Esophagus squamous epithelium (tissue), 5 donors: ENCODE data around the gene HMCN1. TPM values are rescaled to one million over a fixed set of nuclear protein-coding genes. Genes with fewer than 3 reads are reported as not detected.
"Not testable (repeated sequence)": the region's sequence is repeated elsewhere in the genome, so short reads cannot be mapped to it uniquely, and the experiment has no call there.

Experiments used
- DNase-seq: peaks from one replicate; lab custom pipeline; 2025; lab: John Stamatoyannopoulos, UW
- H3K27ac ChIP-seq, 4 donors: fragments of 200-600 bp; sonication (generic); one replicate each; pipeline ENCODE4 v1.5.1; 2016 to 2019; ENCODE audit warnings: mild to moderate bottlenecking in 1 of 4
- H3K27me3 ChIP-seq, 4 donors: fragments of 200-600 bp; sonication (generic); 1 replicate in 3 of 4; 2 replicates in 1 of 4; pipeline versions ENCODE4 v1.5.1 to v1.6.0; 2017 to 2021; ENCODE audit warnings: antibody characterized with exemption in 1 of 4
- H3K36me3 ChIP-seq, 3 donors: fragments of 200-600 bp; sonication (generic); one replicate each; pipeline ENCODE4 v1.5.1; 2016 to 2019
- H3K4me1 ChIP-seq, 3 donors: fragments of 200-600 bp; sonication (generic); one replicate each; pipeline ENCODE4 v1.5.1; 2017 to 2019
- H3K4me3 ChIP-seq, 4 donors: fragments of 200-600 bp; sonication (generic); 1 replicate in 3 of 4; 2 replicates in 1 of 4; pipeline ENCODE4 v1.5.1; 2016 to 2019; ENCODE audit warnings: mild to moderate bottlenecking in 2 of 4, moderate library complexity in 1 of 4
- H3K9me3 ChIP-seq, 3 donors: fragments of 200-600 bp; sonication (generic); one replicate each; pipeline ENCODE4 v1.5.1; 2016 to 2019
- POLR2A ChIP-seq, 4 donors: fragments of 450-650 bp; IDR thresholded peaks; one replicate each; pipeline ENCODE4 v1.6.1; 2017; ENCODE audit warnings: antibody characterized with exemption in 4 of 4, mild to moderate bottlenecking in 4 of 4, moderate library complexity in 3 of 4
- WGBS, 2 donors: methylation state at CpG; one replicate each; pipeline ENCODE4 v1.1.5; 2018; 5-methylcytosine and 5-hydroxymethylcytosine counted together
- intact Hi-C: fragments of 100-400 bp; cut with DNase I; formaldehyde crosslinking; loops from one replicate; pipeline ENCODE4 v1.15.0; 2022
- total RNA-seq, 4 donors: library from RNA; depleted of rRNA; stranded (reverse); fragments of >200 nt; gene quantifications; one replicate each; pipeline ENCODE4 v1.1.0, GENCODE V29; 2016
- TF ChIP-seq, protein P1 (sequence below), 6 experiments: fragments of 450-650 bp in 4 of 6; fragments of 200-600 bp in 2 of 6; sonication (generic) in 2 of 6; IDR thresholded peaks; one replicate each; pipeline ENCODE4 v1.5.1; 2016 to 2019; ENCODE audit warnings: antibody characterized with exemption in 6 of 6, mild to moderate bottlenecking in 4 of 6, moderate library complexity in 4 of 6
- donor health status: DM: yes; HTN: yes; CAD: no.

The HMCN1 gene
- total RNA-seq, 4 donors from 2014 or later = 0.49 to 6.7 (median 3.3) TPM

GRCh38 chr1:185880779-185881333 lies 146.7 kb downstream of the HMCN1 start:
- 71 to 81% methylated on average over 6 to 7 of the region's 7 CpGs for WGBS, 2 donors
- H3K4me1 ChIP-seq = no peaks in the 10 kb centered on the region
- TF ChIP-seq, protein P1, sequence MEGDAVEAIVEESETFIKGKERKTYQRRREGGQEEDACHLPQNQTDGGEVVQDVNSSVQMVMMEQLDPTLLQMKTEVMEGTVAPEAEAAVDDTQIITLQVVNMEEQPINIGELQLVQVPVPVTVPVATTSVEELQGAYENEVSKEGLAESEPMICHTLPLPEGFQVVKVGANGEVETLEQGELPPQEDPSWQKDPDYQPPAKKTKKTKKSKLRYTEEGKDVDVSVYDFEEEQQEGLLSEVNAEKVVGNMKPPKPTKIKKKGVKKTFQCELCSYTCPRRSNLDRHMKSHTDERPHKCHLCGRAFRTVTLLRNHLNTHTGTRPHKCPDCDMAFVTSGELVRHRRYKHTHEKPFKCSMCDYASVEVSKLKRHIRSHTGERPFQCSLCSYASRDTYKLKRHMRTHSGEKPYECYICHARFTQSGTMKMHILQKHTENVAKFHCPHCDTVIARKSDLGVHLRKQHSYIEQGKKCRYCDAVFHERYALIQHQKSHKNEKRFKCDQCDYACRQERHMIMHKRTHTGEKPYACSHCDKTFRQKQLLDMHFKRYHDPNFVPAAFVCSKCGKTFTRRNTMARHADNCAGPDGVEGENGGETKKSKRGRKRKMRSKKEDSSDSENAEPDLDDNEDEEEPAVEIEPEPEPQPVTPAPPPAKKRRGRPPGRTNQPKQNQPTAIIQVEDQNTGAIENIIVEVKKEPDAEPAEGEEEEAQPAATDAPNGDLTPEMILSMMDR (IDR thresholded peaks at IDR 0.05) = no peak
- TF ChIP-seq POLR2A (IDR thresholded peaks at IDR 0.05) = no peak
- H3K27me3 ChIP-seq = no peaks in the 10 kb centered on the region
- H3K9me3 ChIP-seq = no peaks in the 10 kb centered on the region
- H3K4me3 ChIP-seq = no peak overlapping the region
- DNase-seq = no peak
- no peaks in the 10 kb centered on the region for H3K36me3 ChIP-seq
- intact Hi-C loops = no loop called here
- no peak overlapping the region for H3K27ac ChIP-seq

GRCh38 chr1:185886046-185886445 lies 151.9 kb downstream of the HMCN1 start:
- 71 to 95% methylated on average over 1 of the region's 1 CpG for WGBS, 2 donors
- DNase-seq = no peak

DNA sequence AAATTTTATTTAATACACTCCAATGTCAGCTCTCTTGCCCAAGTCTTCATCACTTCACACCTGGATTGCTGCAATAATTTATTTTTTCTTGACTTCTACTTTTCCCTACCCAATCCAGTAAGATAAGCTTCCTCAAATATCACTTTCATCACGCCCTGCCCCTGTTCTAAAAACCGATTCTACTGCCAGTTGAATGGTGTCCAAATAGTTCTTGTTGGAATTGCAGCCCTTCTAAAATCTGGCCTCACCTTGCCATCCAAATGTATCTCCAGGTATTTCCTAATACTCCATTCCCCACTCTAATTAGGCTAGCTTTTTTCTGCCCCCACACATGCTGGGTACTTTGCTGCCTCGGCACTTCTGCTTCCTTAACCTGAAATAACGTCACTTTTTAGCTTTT lies 152.5 kb downstream of the HMCN1 start:
- Histone ChIP-seq H3K27ac (no peak overlapping the region), H3K9me3 (no peaks in the 10 kb centered on the region), H3K27me3 (no peaks in the 10 kb centered on the region), H3K4me1 (no peaks in the 10 kb centered on the region), H3K4me3 (no peak overlapping the region), H3K36me3 (no peaks in the 10 kb centered on the region)
- 53 to 67% methylated on average over 4 of the region's 4 CpGs for WGBS, 2 donors
- DNase-seq = no peak
- TF ChIP-seq, protein P1 (IDR thresholded peaks at IDR 0.05) = no peak
- intact Hi-C loops = no loop called here

More at GRCh38 chr1:185886046-185886445, 151.9 kb downstream of the HMCN1 start:
- Histone ChIP-seq H3K4me3 (no peak overlapping the region), H3K27me3 (no peaks in the 10 kb centered on the region), H3K4me1 (no peaks in the 10 kb centered on the region), H3K9me3 (no peaks in the 10 kb centered on the region), H3K27ac (no peak overlapping the region), H3K36me3 (no peaks in the 10 kb centered on the region)
- intact Hi-C loops = no loop called here
- TF ChIP-seq, protein P1 (IDR thresholded peaks at IDR 0.05) = no peak
- TF ChIP-seq POLR2A (IDR thresholded peaks at IDR 0.05) = no peak

- DNase-seq, H3K4me1 ChIP-seq, H3K27ac ChIP-seq, H3K27me3 ChIP-seq, H3K9me3 ChIP-seq, H3K4me3 ChIP-seq, H3K36me3 ChIP-seq, intact Hi-C loops: not testable (repeated sequence)
- WGBS, 2 donors = 93% methylated on average over 19 of the region's 26 CpGs
Measured at GRCh38 chr1:185892831-185893403, 158.7 kb downstream of the HMCN1 start.

DNA sequence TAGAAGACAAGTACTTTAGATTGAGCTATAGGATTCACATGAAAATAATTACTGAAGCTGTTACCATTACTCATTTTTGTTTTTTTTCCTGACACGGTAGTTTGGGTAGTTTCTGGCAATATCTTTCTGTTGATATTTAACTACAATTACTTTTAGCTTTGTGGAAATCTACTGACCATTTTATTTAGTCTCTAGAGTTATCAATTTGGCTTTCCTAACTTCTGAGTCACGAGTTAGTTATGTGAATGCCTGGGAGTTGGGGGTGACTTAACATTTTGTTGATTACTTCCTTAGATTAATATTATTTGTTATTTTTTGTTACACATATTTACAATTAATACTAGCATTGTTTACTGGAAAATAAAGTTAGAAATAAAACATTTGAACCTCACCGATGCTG lies 160.6 kb downstream of the HMCN1 start:
- Histone ChIP-seq H3K27ac (no peak overlapping the region), H3K4me3 (no peak overlapping the region), H3K27me3 (no peaks in the 10 kb centered on the region), H3K9me3 (no peaks in the 10 kb centered on the region), H3K36me3 (no peaks in the 10 kb centered on the region), H3K4me1 (no peaks in the 10 kb centered on the region)
- no peak for DNase-seq
- WGBS, 2 donors = 57 to 78% methylated on average over 3 of the region's 3 CpGs
- no peak for TF ChIP-seq POLR2A (IDR thresholded peaks at IDR 0.05)
- TF ChIP-seq, protein P1 (IDR thresholded peaks at IDR 0.05) = no peak
- intact Hi-C loops = no loop called here
